Nephron progenitor cell (in vitro differentiated cells): ENCODE measurements around the gene GPANK1.

Source experiments
- DNase-seq: peaks from one replicate; pipeline ENCODE4 v3.0.0; 2021
- H3K27ac Mint-ChIP-seq: 2 replicates; pipeline ENCODE4 v1.8.0; 2021; ENCODE audit warnings: mild to moderate bottlenecking, moderate library complexity, mixed read lengths
- H3K27me3 Mint-ChIP-seq: 2 replicates; pipeline ENCODE4 v1.8.0; 2021; ENCODE audit warnings: mild to moderate bottlenecking, low read depth, mixed read lengths; ENCODE audit not compliant: poor library complexity
- H3K36me3 Mint-ChIP-seq: 2 replicates; pipeline ENCODE4 v1.8.0; 2021; ENCODE audit warnings: low read depth, mixed read lengths
- H3K4me1 Mint-ChIP-seq: 2 replicates; pipeline ENCODE4 v1.8.0; 2021; ENCODE audit warnings: mixed read lengths
- H3K4me3 Mint-ChIP-seq: 2 replicates; pipeline ENCODE4 v1.8.0; 2021; ENCODE audit warnings: mild to moderate bottlenecking, moderate library complexity, mixed read lengths
- H3K9me3 Mint-ChIP-seq: 2 replicates; pipeline ENCODE4 v1.8.0; 2021; ENCODE audit warnings: mild to moderate bottlenecking, moderate library complexity, mixed read lengths
- CTCF ChIP-seq: fragments of 200-600 bp; sonication (generic); IDR thresholded peaks from 2 replicates; pipeline ENCODE4 v1.5.0; 2021; ENCODE audit warnings: antibody characterized with exemption

Gene GPANK1

DNA sequence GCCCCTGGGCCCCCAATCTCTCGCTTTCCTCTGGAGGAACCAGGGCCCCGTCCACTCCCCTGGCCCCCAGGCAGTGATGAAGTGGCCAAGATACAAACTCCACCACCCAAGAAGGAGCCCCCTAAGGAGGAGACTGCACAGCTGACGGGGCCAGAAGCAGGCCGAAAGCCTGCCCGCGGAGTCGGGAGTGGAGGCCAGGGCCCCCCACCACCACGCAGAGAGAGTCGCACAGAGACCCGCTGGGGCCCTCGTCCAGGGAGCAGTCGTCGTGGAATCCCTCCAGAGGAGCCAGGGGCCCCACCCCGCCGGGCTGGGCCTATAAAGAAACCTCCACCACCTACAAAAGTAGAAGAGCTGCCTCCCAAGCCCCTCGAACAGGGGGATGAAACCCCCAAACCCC is 33.6 kb downstream of the GPANK1 start:
- DNase-seq = no peak
- peak overlapping the region; percentile 89 for H3K27ac Mint-ChIP-seq
- peaks cover 5% of the 10 kb centered on the region for H3K4me1 Mint-ChIP-seq
- peaks cover 3% of the 10 kb centered on the region for H3K27me3 Mint-ChIP-seq
- H3K4me3 Mint-ChIP-seq = no peak overlapping the region
- TF ChIP-seq CTCF = no peak
- peaks cover 82% of the 10 kb centered on the region for H3K36me3 Mint-ChIP-seq
- no peaks in the 10 kb centered on the region for H3K9me3 Mint-ChIP-seq

GRCh38 chr6:31630177-31630934 is 34.4 kb downstream of the GPANK1 start:
- H3K4me3 Mint-ChIP-seq = no peak overlapping the region
- peaks cover 82% of the 10 kb centered on the region for H3K36me3 Mint-ChIP-seq
- no peak for DNase-seq
- H3K27ac Mint-ChIP-seq = peak overlapping the region; percentile 89
- H3K27me3 Mint-ChIP-seq = peaks cover 3% of the 10 kb centered on the region
- H3K9me3 Mint-ChIP-seq = no peaks in the 10 kb centered on the region
- no peak for TF ChIP-seq CTCF
- peaks cover 5% of the 10 kb centered on the region for H3K4me1 Mint-ChIP-seq

GRCh38 chr6:31629014-31629413 is 35.8 kb downstream of the GPANK1 start:
- TF ChIP-seq CTCF = no peak
- Mint-ChIP-seq H3K36me3 (peaks cover 88% of the 10 kb centered on the region), H3K4me1 (peaks cover 3% of the 10 kb centered on the region), H3K27me3 (no peaks in the 10 kb centered on the region), H3K4me3 (no peak overlapping the region), H3K9me3 (no peaks in the 10 kb centered on the region), H3K27ac (peak overlapping the region; percentile 74)
- no peak for DNase-seq

DNA sequence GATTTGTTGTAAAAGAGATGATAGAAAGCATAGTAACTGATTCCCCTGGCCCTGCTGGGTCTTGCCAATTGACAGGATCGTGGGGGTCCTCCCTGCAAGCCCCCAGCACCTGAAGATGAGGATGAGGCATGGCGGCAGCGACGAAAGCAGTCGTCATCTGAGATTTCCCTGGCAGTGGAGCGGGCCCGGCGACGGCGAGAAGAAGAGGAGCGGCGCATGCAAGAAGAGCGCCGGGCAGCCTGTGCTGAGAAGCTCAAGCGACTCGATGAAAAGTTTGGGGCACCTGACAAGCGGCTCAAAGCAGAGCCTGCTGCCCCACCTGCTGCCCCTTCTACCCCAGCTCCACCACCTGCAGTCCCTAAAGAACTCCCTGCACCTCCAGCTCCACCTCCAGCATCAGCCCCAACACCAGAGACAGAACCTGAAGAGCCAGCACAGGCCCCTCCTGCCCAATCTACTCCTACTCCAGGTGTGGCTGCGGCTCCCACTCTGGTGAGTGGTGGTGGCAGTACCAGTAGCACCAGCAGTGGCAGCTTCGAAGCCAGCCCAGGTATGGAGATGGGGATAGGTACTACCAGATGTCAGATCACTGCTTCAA is 37.0 kb downstream of the GPANK1 start:
- no peak for DNase-seq

GRCh38 chr6:31626952-31627351 is 37.8 kb downstream of the GPANK1 start:
- no peaks in the 10 kb centered on the region for H3K27me3 Mint-ChIP-seq
- peaks cover 17% of the 10 kb centered on the region for H3K4me1 Mint-ChIP-seq
- H3K36me3 Mint-ChIP-seq = peaks cover 89% of the 10 kb centered on the region
- no peak for DNase-seq
- TF ChIP-seq CTCF = no peak
- H3K9me3 Mint-ChIP-seq = no peaks in the 10 kb centered on the region
- peak overlapping the region; percentile 85 for H3K27ac Mint-ChIP-seq
- no peak overlapping the region for H3K4me3 Mint-ChIP-seq

More for the DNA sequence above, 37.0 kb downstream of the GPANK1 start:
- Mint-ChIP-seq H3K9me3 (no peaks in the 10 kb centered on the region), H3K27ac (peak overlapping the region; percentile 85), H3K4me3 (no peak overlapping the region), H3K27me3 (no peaks in the 10 kb centered on the region), H3K36me3 (peaks cover 85% of the 10 kb centered on the region), H3K4me1 (peaks cover 8% of the 10 kb centered on the region)
- no peak for TF ChIP-seq CTCF

DNA sequence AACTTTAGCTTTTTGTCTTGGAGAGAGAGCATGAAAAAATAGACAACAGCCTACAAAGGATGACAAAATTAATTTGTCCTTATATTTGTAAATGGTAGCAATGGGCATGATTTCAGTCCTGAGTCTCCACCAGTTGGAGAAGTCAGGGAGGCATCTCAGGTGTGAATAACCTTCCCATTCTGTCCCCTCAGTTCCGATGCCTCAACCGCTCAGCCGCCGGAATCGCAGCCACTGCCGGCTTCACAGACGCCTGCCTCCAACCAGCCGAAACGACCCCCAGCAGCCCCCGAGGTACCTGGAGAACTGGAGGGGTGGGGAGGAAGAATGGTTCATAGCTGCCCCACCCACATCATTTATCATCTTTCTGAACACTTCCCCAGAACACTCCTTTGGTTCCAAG is 40.7 kb downstream of the GPANK1 start:
- DNase-seq = no peak
- peak overlapping the region; percentile 87 for H3K27ac Mint-ChIP-seq
- no peak overlapping the region for H3K4me3 Mint-ChIP-seq
- H3K27me3 Mint-ChIP-seq = no peaks in the 10 kb centered on the region
- peaks cover 8% of the 10 kb centered on the region for H3K9me3 Mint-ChIP-seq
- H3K4me1 Mint-ChIP-seq = peaks cover 27% of the 10 kb centered on the region
- peaks cover 68% of the 10 kb centered on the region for H3K36me3 Mint-ChIP-seq
- TF ChIP-seq CTCF = no peak
